Hepatocyte (in vitro differentiated cells): Measurements from ENCODE around the gene RDX. TPM values are rescaled to one million over a fixed set of nuclear protein-coding genes. Genes with fewer than 3 reads are reported as not detected.

Experiments used
- DNase-seq: peaks from one replicate; pipeline ENCODE4 v3.0.0-alpha.2; 2016; ENCODE audit warnings: low spot score
- H2AFZ ChIP-seq: fragments of 200-600 bp; sonication (generic); 2 replicates; pipeline ENCODE4 v1.6.0; 2016; ENCODE audit warnings: antibody characterized with exemption, mild to moderate bottlenecking
- H3K27ac ChIP-seq: fragments of 200-600 bp; sonication (generic); 2 replicates; pipeline ENCODE4 v1.5.1; 2016; ENCODE audit warnings: mild to moderate bottlenecking
- H3K27me3 ChIP-seq: fragments of 200-600 bp; sonication (generic); 2 replicates; pipeline ENCODE4 v1.6.1; 2016
- H3K36me3 ChIP-seq: fragments of 200-600 bp; sonication (generic); replicated peaks from 2 replicates; pipeline ENCODE4 v1.5.1; 2016; ENCODE audit warnings: low read depth; ENCODE audit not compliant: insufficient read depth
- H3K4me1 ChIP-seq: fragments of 200-600 bp; sonication (generic); 2 replicates; pipeline ENCODE4 v1.5.1; 2016; ENCODE audit warnings: mild to moderate bottlenecking, moderate library complexity; ENCODE audit not compliant: insufficient read depth
- H3K4me2 ChIP-seq: fragments of 200-600 bp; sonication (generic); 2 replicates; pipeline ENCODE4 v1.6.0; 2016
- H3K4me3 ChIP-seq: fragments of 200-600 bp; sonication (generic); 2 replicates; pipeline ENCODE4 v1.5.1; 2016; ENCODE audit warnings: mild to moderate bottlenecking
- H3K79me2 ChIP-seq: fragments of 200-600 bp; sonication (generic); 2 replicates; pipeline ENCODE4 v1.6.0; 2017; ENCODE audit warnings: mild to moderate bottlenecking
- H3K9me2 ChIP-seq: fragments of 200-600 bp; sonication (generic); replicated peaks from 2 replicates; pipeline ENCODE4 v1.6.0; 2017; ENCODE audit warnings: mild to moderate bottlenecking; ENCODE audit not compliant: insufficient read depth
- H3K9me3 ChIP-seq: fragments of 200-600 bp; sonication (generic); 2 replicates; pipeline ENCODE4 v1.5.1; 2016; ENCODE audit warnings: low read depth, mild to moderate bottlenecking
- H4K20me1 ChIP-seq: fragments of 200-600 bp; sonication (generic); 2 replicates; pipeline ENCODE4 v1.6.0; 2016; ENCODE audit warnings: mild to moderate bottlenecking; ENCODE audit not compliant: insufficient read depth, poor library complexity, severe bottlenecking
- EZH2 ChIP-seq: fragments of 200-600 bp; sonication (generic); IDR thresholded peaks from 2 replicates; pipeline ENCODE4 v1.6.1; 2016; ENCODE audit warnings: antibody characterized with exemption, mild to moderate bottlenecking, borderline replicate concordance
- EZH2phosphoT487 ChIP-seq: fragments of 200-600 bp; sonication (generic); IDR thresholded peaks from one replicate; pipeline ENCODE4 v1.6.1; 2018; ENCODE audit warnings: antibody characterized with exemption, mild to moderate bottlenecking, low read depth, moderate library complexity; ENCODE audit not compliant: unreplicated experiment, severe bottlenecking
- WGBS: methylation state at CpG from one replicate; pipeline ENCODE4 v1.1.6; 2016; ENCODE audit warnings: low lambda C conversion rate; ENCODE audit errors: missing lambda C conversion rate; 5-methylcytosine and 5-hydroxymethylcytosine counted together
- polyA plus RNA-seq: library from polyadenylated mRNA; unstranded; fragments of >200 nt; fragmentation: Nextera tagmentation; extraction: Ambion mirVana; gene quantifications from 2 replicates; pipeline ENCODE4 v1.2.1, GENCODE V29; 2016
- total RNA-seq: library from RNA; depleted of rRNA; stranded (reverse); fragments of >200 nt; gene quantifications from 2 replicates; pipeline ENCODE4 v1.2.3, GENCODE V29; 2014
- TF ChIP-seq, protein P1 (sequence below): fragments of 200-600 bp; sonication (generic); IDR thresholded peaks from 2 replicates; pipeline ENCODE4 v1.5.1; 2016; ENCODE audit warnings: antibody characterized with exemption, mild to moderate bottlenecking; ENCODE audit not compliant: poor library complexity

The RDX gene
- total and polyA plus RNA-seq, 2 experiments from 2014 or later = 106 to 143 TPM

DNA sequence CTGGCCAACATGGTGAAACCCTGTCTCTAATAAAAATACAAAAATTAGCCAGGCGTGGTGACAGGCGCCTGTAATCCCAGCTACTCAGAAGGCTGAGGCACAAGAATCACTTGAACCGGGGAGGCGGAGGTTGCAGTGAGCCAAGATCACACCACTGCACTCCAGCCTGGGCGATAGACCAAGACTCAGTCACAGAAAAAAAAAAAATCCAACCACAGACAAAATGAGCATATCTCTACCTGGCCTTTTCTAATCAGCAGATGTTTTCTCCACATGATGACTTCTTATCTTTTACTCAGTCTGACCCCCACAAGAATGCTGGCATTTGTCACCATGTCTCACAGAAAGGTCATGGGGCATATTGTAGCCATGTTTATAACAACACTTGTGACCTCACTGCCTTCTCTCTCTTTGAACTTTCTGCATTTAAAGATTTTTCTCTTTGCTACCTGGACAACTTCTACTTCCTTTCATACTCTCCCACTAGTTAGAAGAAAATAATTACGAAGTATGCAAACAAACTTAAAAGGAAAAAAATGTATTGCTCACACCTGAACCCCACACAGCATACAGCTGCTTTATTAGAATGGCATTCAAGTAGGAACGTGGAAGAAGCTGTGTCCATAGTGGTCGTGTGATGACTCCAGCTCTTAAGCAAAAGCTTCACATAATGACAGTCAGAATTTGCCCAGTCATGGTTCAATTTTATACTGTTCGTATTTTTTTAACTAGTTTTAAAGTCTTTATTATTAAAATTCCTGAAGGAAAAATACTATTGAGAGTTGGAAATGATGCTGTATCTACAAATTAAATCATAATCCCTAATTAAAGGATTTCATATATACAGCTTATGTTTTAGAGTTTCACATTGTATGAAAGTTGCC is 137.9 kb downstream of the RDX start:
- Histone ChIP-seq H2AFZ (no peak overlapping the region), H3K9me2 (no peaks in the 10 kb centered on the region), H3K36me3 (no peaks in the 10 kb centered on the region), H3K4me3 (no peak overlapping the region), H3K4me1 (no peaks in the 10 kb centered on the region), H3K4me2 (no peak overlapping the region), H4K20me1 (no peaks in the 10 kb centered on the region), H3K27me3 (no peaks in the 10 kb centered on the region), H3K27ac (no peak overlapping the region), H3K9me3 (no peaks in the 10 kb centered on the region), H3K79me2 (no peaks in the 10 kb centered on the region)
- no peak for DNase-seq
- TF ChIP-seq EZH2 (no peak), EZH2phosphoT487 (no peak)
- TF ChIP-seq, protein P1, sequence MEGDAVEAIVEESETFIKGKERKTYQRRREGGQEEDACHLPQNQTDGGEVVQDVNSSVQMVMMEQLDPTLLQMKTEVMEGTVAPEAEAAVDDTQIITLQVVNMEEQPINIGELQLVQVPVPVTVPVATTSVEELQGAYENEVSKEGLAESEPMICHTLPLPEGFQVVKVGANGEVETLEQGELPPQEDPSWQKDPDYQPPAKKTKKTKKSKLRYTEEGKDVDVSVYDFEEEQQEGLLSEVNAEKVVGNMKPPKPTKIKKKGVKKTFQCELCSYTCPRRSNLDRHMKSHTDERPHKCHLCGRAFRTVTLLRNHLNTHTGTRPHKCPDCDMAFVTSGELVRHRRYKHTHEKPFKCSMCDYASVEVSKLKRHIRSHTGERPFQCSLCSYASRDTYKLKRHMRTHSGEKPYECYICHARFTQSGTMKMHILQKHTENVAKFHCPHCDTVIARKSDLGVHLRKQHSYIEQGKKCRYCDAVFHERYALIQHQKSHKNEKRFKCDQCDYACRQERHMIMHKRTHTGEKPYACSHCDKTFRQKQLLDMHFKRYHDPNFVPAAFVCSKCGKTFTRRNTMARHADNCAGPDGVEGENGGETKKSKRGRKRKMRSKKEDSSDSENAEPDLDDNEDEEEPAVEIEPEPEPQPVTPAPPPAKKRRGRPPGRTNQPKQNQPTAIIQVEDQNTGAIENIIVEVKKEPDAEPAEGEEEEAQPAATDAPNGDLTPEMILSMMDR = no peak
- WGBS = 92% methylated on average over 9 of the region's 9 CpGs

DNA sequence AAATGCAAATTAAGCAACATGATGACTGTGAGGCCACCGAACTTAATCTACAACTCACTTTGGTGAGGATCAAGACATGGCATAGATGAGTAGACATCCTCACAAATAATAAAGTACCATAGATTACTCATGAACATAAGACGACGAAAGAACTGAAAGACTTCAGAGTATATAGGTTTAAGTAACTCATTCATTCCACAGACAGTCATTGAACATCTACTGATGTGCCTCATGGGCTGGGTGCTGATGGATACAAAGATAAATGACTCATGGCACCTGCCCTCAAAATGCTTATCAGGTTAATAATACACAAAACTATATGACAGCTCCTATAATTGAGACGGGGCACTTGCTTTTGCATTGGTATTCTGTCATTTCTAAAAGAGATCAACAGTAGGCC is 139.9 kb downstream of the RDX start:
- no peaks in the 10 kb centered on the region for H3K36me3 ChIP-seq
- TF ChIP-seq EZH2 (no peak), EZH2phosphoT487 (no peak)
- TF ChIP-seq, protein P1 = no peak
- H3K9me2 ChIP-seq = no peaks in the 10 kb centered on the region
- DNase-seq = no peak
- no peak overlapping the region for H3K4me3 ChIP-seq
- no peak overlapping the region for H2AFZ ChIP-seq
- no peak overlapping the region for H3K4me2 ChIP-seq
- WGBS = 93% methylated on average over 4 of the region's 4 CpGs
- H3K27ac ChIP-seq = no peak overlapping the region
- no peaks in the 10 kb centered on the region for H3K27me3 ChIP-seq
- H4K20me1 ChIP-seq = no peaks in the 10 kb centered on the region
- no peaks in the 10 kb centered on the region for H3K9me3 ChIP-seq
- no peaks in the 10 kb centered on the region for H3K79me2 ChIP-seq
- H3K4me1 ChIP-seq = no peaks in the 10 kb centered on the region

DNA sequence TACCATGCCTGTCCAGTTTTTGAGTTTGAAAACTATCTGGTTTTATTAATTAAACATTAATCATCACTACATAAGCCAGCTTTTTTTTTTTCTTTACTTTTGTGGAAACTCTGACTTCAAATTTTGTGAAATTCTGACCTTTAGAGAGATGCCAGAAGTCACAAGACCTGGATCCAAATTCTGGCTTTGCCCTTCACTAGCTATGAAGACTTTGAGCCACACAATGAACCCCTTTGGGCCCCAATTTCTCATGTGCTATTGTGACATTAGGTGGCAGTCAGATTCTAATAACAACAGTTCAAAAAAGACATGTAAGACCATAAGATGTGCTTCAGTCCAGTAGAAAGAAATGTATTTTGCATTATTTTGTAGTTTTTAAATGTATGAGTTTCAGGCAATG is 142.9 kb downstream of the RDX start:
- Histone ChIP-seq H3K9me2 (no peaks in the 10 kb centered on the region), H3K36me3 (no peaks in the 10 kb centered on the region), H4K20me1 (peaks cover 3% of the 10 kb centered on the region), H3K4me2 (no peak overlapping the region), H3K27ac (no peak overlapping the region), H3K4me3 (no peak overlapping the region), H3K9me3 (no peaks in the 10 kb centered on the region), H3K4me1 (no peaks in the 10 kb centered on the region), H3K79me2 (no peaks in the 10 kb centered on the region), H3K27me3 (no peaks in the 10 kb centered on the region), H2AFZ (no peak overlapping the region)
- no peak for DNase-seq
- no peak for TF ChIP-seq EZH2
- TF ChIP-seq, protein P1 = no peak
- no peak for TF ChIP-seq EZH2phosphoT487
